K562 (cell line): ENCODE measurements around the gene ATG13. TPM values are rescaled to one million over a fixed set of nuclear protein-coding genes. Genes with fewer than 3 reads are reported as not detected.
A peak's percentile ranks its signal among the peaks of the same experiment; 100 is the strongest.

Experiments used
- CEBPZ ChIP-seq: fragments of 150-350 bp; IDR thresholded peaks from 2 replicates; pipeline ENCODE4 v1.6.1; 2014; ENCODE audit warnings: low read depth, mild to moderate bottlenecking, low read length, borderline replicate concordance
- DPF2 ChIP-seq: fragments of 450-650 bp; IDR thresholded peaks from 2 replicates; pipeline ENCODE4 v1.6.1; 2016
- ERF ChIP-seq: fragments of 450-650 bp; formaldehyde crosslinking; IDR thresholded peaks from 2 replicates; pipeline ENCODE4 v1.4.0; 2020; ENCODE audit warnings: mild to moderate bottlenecking, mixed read lengths
- ESRRB ChIP-seq: fragments of 250-450 bp; sonication (Bioruptor Pico); IDR thresholded peaks from 2 replicates; pipeline ENCODE4 v1.5.0; 2020; ENCODE audit warnings: mild to moderate bottlenecking, moderate library complexity, borderline replicate concordance
- MITF ChIP-seq: IDR thresholded peaks from 2 replicates; pipeline ENCODE4 v1.6.1; 2014; ENCODE audit warnings: antibody characterized with exemption
- MLLT1 ChIP-seq, 2 experiments: fragments of 450-650 bp; IDR thresholded peaks; 2 replicates each; pipeline ENCODE4 v1.6.1; 2016
- MXD1 ChIP-seq: fragments of 250-450 bp; sonication (Bioruptor Pico); IDR thresholded peaks from 2 replicates; pipeline ENCODE4 v1.8.0; 2021; ENCODE audit warnings: borderline replicate concordance, mild to moderate bottlenecking, moderate library complexity; ENCODE audit not compliant: poor library complexity, severe bottlenecking
- MYBL2 ChIP-seq, 2 experiments: fragments of 450-650 bp in 1 of 2; sonication (generic) in 1 of 2; formaldehyde crosslinking in 1 of 2; IDR thresholded peaks; 2 replicates each; pipeline versions ENCODE4 v1.6.1 to v1.8.1; 2017 to 2022; ENCODE audit warnings: borderline replicate concordance in 1 of 2, inconsistent platforms in 1 of 2, low read depth in 1 of 2, mild to moderate bottlenecking in 1 of 2, missing genetic modification reagents in 1 of 2, moderate library complexity in 1 of 2
- NCOA6 ChIP-seq: fragments of 450-650 bp; IDR thresholded peaks from 2 replicates; pipeline ENCODE4 v1.6.1; 2017; ENCODE audit warnings: mild to moderate bottlenecking
- NFE2L1 ChIP-seq: fragments of 450-650 bp; IDR thresholded peaks from 2 replicates; pipeline ENCODE4 v1.6.1; 2016; ENCODE audit warnings: missing genetic modification characterization, low read depth, mild to moderate bottlenecking, missing compliant biosample characterization, moderate library complexity, borderline replicate concordance
- POLR2A ChIP-seq: fragments of 450-650 bp; conservative IDR thresholded peaks from 2 replicates; pipeline ENCODE4 v1.6.1; 2016
- POLR3G ChIP-seq: IDR thresholded peaks from 2 replicates; pipeline ENCODE4 v1.6.1; 2011; ENCODE audit not compliant: insufficient read length, insufficient replicate concordance; ENCODE audit errors: extremely low read depth
- PPARD ChIP-seq: fragments of 250-450 bp; sonication (Bioruptor Pico); IDR thresholded peaks from 2 replicates; pipeline ENCODE4 v1.8.0; 2022; ENCODE audit warnings: inconsistent platforms, mild to moderate bottlenecking, moderate library complexity
- RHOXF2B ChIP-seq: fragments of 250-450 bp; sonication (Bioruptor Pico); conservative IDR thresholded peaks from 2 replicates; pipeline ENCODE4 v1.5.1; 2021
- SAP30 ChIP-seq: fragments of 200-600 bp; sonication (generic); IDR thresholded peaks from 2 replicates; pipeline ENCODE4 v1.6.1; 2012; ENCODE audit warnings: borderline replicate concordance, low read depth, mild to moderate bottlenecking, moderate library complexity, low read length, control low read depth, inconsistent platforms; ENCODE audit not compliant: insufficient read depth, poor library complexity, severe bottlenecking
- TCF7 ChIP-seq: sonication (generic); IDR thresholded peaks from 2 replicates; pipeline ENCODE4 v1.6.1; 2016; ENCODE audit warnings: antibody characterized with exemption, borderline replicate concordance
- ZBTB8A ChIP-seq: fragments of 450-650 bp; IDR thresholded peaks from 2 replicates; pipeline ENCODE4 v1.6.1; 2018; ENCODE audit warnings: mild to moderate bottlenecking, moderate library complexity; ENCODE audit not compliant: partially characterized antibody
- ZNF444 ChIP-seq: fragments of 250-450 bp; sonication (Bioruptor Pico); IDR thresholded peaks from 2 replicates; pipeline ENCODE4 v1.4.0; 2020; ENCODE audit warnings: mild to moderate bottlenecking, moderate library complexity
- ZNF707 ChIP-seq: fragments of 250-450 bp; sonication (Bioruptor Pico); conservative IDR thresholded peaks from 2 replicates; pipeline ENCODE4 v1.8.0; 2022; ENCODE audit warnings: inconsistent platforms, mild to moderate bottlenecking, moderate library complexity
- ZNF75A ChIP-seq: fragments of 450-650 bp; formaldehyde crosslinking; IDR thresholded peaks from 2 replicates; pipeline ENCODE4 v1.4.0; 2020; ENCODE audit warnings: mild to moderate bottlenecking
- polyA plus RNA-seq, 8 experiments: library from polyadenylated mRNA; depleted of rRNA in 4 of 8; stranded (reverse) in 5 of 8; unstranded in 3 of 8; fragments of >200 nt; fragmentation: Nextera tagmentation in 2 of 8; fragmentation: Illumina TruSeq in 1 of 8; extraction: Ambion mirVana in 2 of 8; extraction: Trizol in 1 of 8; gene quantifications; 2 replicates each; pipeline versions ENCODE4 v1.2.1 to v1.2.3, GENCODE V29; 2011 to 2014; ENCODE audit warnings: inconsistent platforms in 1 of 8, missing spikeins in 1 of 8
- total RNA-seq, 7 experiments: library from RNA; depleted of rRNA in 6 of 7; stranded (reverse); fragments of >200 nt in 6 of 7; fragmentation: Illumina TruSeq in 2 of 7; extraction: Trizol in 2 of 7; gene quantifications; 2 replicates each; pipeline versions ENCODE4 v1.2.1 to v1.2.3, GENCODE V29; 2011 to 2021; ENCODE audit warnings: low replicate concordance in 1 of 7

ATG13 gene
- total and polyA plus RNA-seq, 9 of the 15 experiments (the other 6 are each of a cell fraction or from before 2014, with no cell fraction given): 13.1 to 61.5 (median 36.5) TPM

- TF ChIP-seq CEBPZ (no peak), DPF2 (peak; percentile 49; the same call in 1 of the 2 replicates), ZNF75A (CRISPR knock-in tag) (no peak), ESRRB (CRISPR knock-in tag) (no peak), RHOXF2B (no peak), NFE2L1 (tag) (no peak), MYBL2 (IDR thresholded peaks at IDR 0.05; ENCODE audit: low read depth) (no peak), MYBL2 (CRISPR knock-in tag; IDR thresholded peaks at IDR 0.05; ENCODE audit: borderline replicate concordance) (no peak), POLR3G (no peak), ZNF444 (CRISPR knock-in tag) (no peak), NCOA6 (no peak), TCF7 (no peak), ZBTB8A (no peak), ERF (CRISPR knock-in tag) (no peak), MLLT1 (IDR thresholded peaks at IDR 0.05) (peak; percentile 24 to 60; a peak in 2 of 4 replicates), POLR2A (peak; percentile 68; the same call in 1 of the 2 replicates), ZNF707 (CRISPR knock-in tag) (no peak), MXD1 (CRISPR knock-in tag) (no peak), PPARD (CRISPR knock-in tag) (no peak), MITF (no peak), SAP30 (peak; percentile 34)
Measured at GRCh38 chr11:46616551-46617133, 711 bp upstream of the ATG13 start (continued).
